ENCODE data around the gene CLEC3B. TPM values are rescaled to one million over a fixed set of nuclear protein-coding genes. Genes with fewer than 3 reads are reported as not detected.

The CLEC3B gene
- total and polyA plus RNA-seq, 2 donors (not counting 1 experiment from before 2014, with no cell fraction given) = 0.82 TPM; not detected in 1

- H3K9me3 ChIP-seq (ENCODE audit: control extremely low read depth in 1 of 3, control insufficient read depth in 2 of 3, insufficient read depth in 1 of 3, low read length in 2 of 3) = peaks cover 0 to 5% (median 0%) of the 10 kb centered on the region in 3 donors
- H3K4me2 ChIP-seq (replicated peaks; ENCODE audit: low read depth, low read length, poor library complexity, severe bottlenecking) = peak overlapping the region; percentile 37
- CTCF ChIA-PET = interaction anchor here (0.7 to 6.3 kb wide), 13 partner anchors 8 to 622 kb away, joined by 3 to 77 read pairs (median 5); partner anchors contain the start of genes EXOSC7 and ZDHHC3
- Mint-ChIP-seq H3K9me3 (ENCODE audit: insufficient read depth) (no peaks in the 10 kb centered on the region), H3K27ac (no peak overlapping the region), H3K4me1 (peaks cover 33% of the 10 kb centered on the region), H3K27me3 (peaks cover 18% of the 10 kb centered on the region), H3K4me3 (no peak overlapping the region)
- H4K20me1 ChIP-seq (ENCODE audit: control insufficient read depth, insufficient read depth, low read length, poor library complexity, severe bottlenecking) = no peaks in the 10 kb centered on the region
- H2AFZ ChIP-seq (ENCODE audit: insufficient read depth, low read depth, low read length, poor library complexity, severe bottlenecking) = no peak overlapping the region
- ATAC-seq (ENCODE audit: low read depth) (peak; percentile 98), DNase-seq (peak; percentile 91)
- H3K79me2 ChIP-seq (ENCODE audit: control insufficient read depth, insufficient read depth, low read length) = no peaks in the 10 kb centered on the region
- H3K4me1 ChIP-seq (ENCODE audit: control insufficient read depth in 2 of 2, insufficient read depth in 2 of 2, low read length in 2 of 2) = peaks cover 23 to 33% of the 10 kb centered on the region in 2 donors
- peaks cover 0 to 28% (median 9%) of the 10 kb centered on the region in 4 experiments for H3K27me3 ChIP-seq (replicated peaks in 1 of 4; ENCODE audit: control extremely low read depth in 1 of 4, control insufficient read depth in 3 of 4, insufficient read depth in 4 of 4, low read length in 3 of 4)
- 3% methylated on average over 10 of the region's 11 CpGs for WGBS (ENCODE audit: insufficient coverage)
- H3K9ac ChIP-seq (ENCODE audit: low read length) = no peak overlapping the region
- no peaks in the 10 kb centered on the region for H3K36me3 ChIP-seq (replicated peaks in 1 of 2; ENCODE audit: control extremely low read depth in 1 of 2, control insufficient read depth in 1 of 2, extremely low read depth in 1 of 2, insufficient read depth in 2 of 2, low read length in 1 of 2)
- no peak overlapping the region for H3K4me3 ChIP-seq (ENCODE audit: control extremely low read depth in 1 of 5, extremely low read depth in 1 of 5, insufficient read depth in 1 of 5, low read depth in 2 of 5, low read length in 4 of 5)
- intact Hi-C loops (cut with micrococcal nuclease) = loop anchor here (2.0 kb wide), 1 partner anchor 461 kb away; no protein-coding TSS in a partner anchor
- H3K27ac ChIP-seq (ENCODE audit: low read length in 2 of 2) = no peak overlapping the region
- TF ChIP-seq CTCF (IDR thresholded peaks at IDR 0.05) (peak; percentile 89), EZH2 (IDR thresholded peaks at IDR 0.05; ENCODE audit: borderline replicate concordance, insufficient read depth, low read depth, low read length, poor library complexity, severe bottlenecking) (no peak)
- POLR2A ChIA-PET = interaction anchor here (0.7 kb wide), 1 partner anchor 1045 kb away, joined by 5 read pairs; no protein-coding TSS in a partner anchor
Observed at GRCh38 chr3:45037720-45038455, 11.8 kb downstream of the CLEC3B start.

- WGBS (ENCODE audit: insufficient coverage) = no CpG with 5 or more reads among the region's 2 CpGs
- H2AFZ ChIP-seq (ENCODE audit: insufficient read depth, low read depth, low read length, poor library complexity, severe bottlenecking) = no peak overlapping the region
- TF ChIP-seq EZH2 (IDR thresholded peaks at IDR 0.05; ENCODE audit: borderline replicate concordance, insufficient read depth, low read depth, low read length, poor library complexity, severe bottlenecking) = no peak
- TF ChIP-seq CTCF (IDR thresholded peaks at IDR 0.05) = no peak
- peaks cover 5 to 13% of the 10 kb centered on the region in 2 donors for H3K4me1 ChIP-seq (ENCODE audit: control insufficient read depth in 2 of 2, insufficient read depth in 2 of 2, low read length in 2 of 2)
- no peak overlapping the region for H3K4me3 Mint-ChIP-seq
- CTCF ChIA-PET = interaction anchor here (0.8 to 6.3 kb wide), 12 partner anchors 8 to 897 kb away, joined by 3 to 77 read pairs (median 7); no protein-coding TSS in a partner anchor
- no peak overlapping the region for H3K27ac Mint-ChIP-seq
- no peaks in the 10 kb centered on the region for H3K36me3 ChIP-seq (replicated peaks in 1 of 2; ENCODE audit: control extremely low read depth in 1 of 2, control insufficient read depth in 1 of 2, extremely low read depth in 1 of 2, insufficient read depth in 2 of 2, low read length in 1 of 2)
- H3K4me3 ChIP-seq (ENCODE audit: control extremely low read depth in 1 of 5, extremely low read depth in 1 of 5, insufficient read depth in 1 of 5, low read depth in 2 of 5, low read length in 4 of 5) = no peak overlapping the region
- no peaks in the 10 kb centered on the region for H3K9me3 Mint-ChIP-seq (ENCODE audit: insufficient read depth)
- H3K4me2 ChIP-seq (replicated peaks; ENCODE audit: low read depth, low read length, poor library complexity, severe bottlenecking) = no peak overlapping the region
- H3K9ac ChIP-seq (ENCODE audit: low read length) = no peak overlapping the region
- ATAC-seq (ENCODE audit: low read depth) = no peak
- H3K27me3 Mint-ChIP-seq = peaks cover 9% of the 10 kb centered on the region
- peaks cover 17% of the 10 kb centered on the region for H3K4me1 Mint-ChIP-seq
- intact Hi-C loops (cut with micrococcal nuclease) = loop anchor here (5.0 kb wide), 1 partner anchor 886 kb away; no protein-coding TSS in a partner anchor
- no peak overlapping the region for H3K27ac ChIP-seq (ENCODE audit: low read length in 2 of 2)
- H3K9me3 ChIP-seq (ENCODE audit: control extremely low read depth in 1 of 3, control insufficient read depth in 2 of 3, insufficient read depth in 1 of 3, low read length in 2 of 3) = no peaks in the 10 kb centered on the region
- H3K27me3 ChIP-seq (replicated peaks in 1 of 4; ENCODE audit: control extremely low read depth in 1 of 4, control insufficient read depth in 3 of 4, insufficient read depth in 4 of 4, low read length in 3 of 4) = peaks cover 0 to 11% (median 4%) of the 10 kb centered on the region in 4 experiments
- DNase-seq = no peak
- no peaks in the 10 kb centered on the region for H4K20me1 ChIP-seq (ENCODE audit: control insufficient read depth, insufficient read depth, low read length, poor library complexity, severe bottlenecking)
- no peaks in the 10 kb centered on the region for H3K79me2 ChIP-seq (ENCODE audit: control insufficient read depth, insufficient read depth, low read length)
- POLR2A ChIA-PET = no interaction called here
Observed at GRCh38 chr3:45041666-45042065, 15.6 kb downstream of the CLEC3B start.

Measured in B cell (primary cell).